Measurements from ENCODE around the gene NCAM2.

NCAM2 gene

DNA sequence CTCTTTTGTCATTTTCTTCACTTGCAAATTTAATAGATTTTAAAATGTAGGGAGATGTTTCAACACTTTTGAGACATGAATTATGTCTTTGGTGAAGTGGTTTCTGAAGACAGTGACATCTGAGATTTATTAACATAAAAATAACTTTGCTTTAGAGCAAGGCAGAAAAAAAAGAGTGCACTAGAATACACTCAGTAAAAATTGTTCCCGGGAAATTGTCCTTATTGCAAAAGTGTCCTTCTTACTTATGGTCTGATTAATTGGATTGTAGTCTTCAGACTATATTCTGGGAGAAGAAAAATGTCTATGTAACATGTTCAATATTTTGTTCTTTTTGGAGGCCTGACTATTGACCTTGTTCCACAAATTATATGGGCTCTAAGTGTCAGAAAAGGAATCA is 468.5 kb downstream of the NCAM2 start:
- no peak for DNase-seq

DNA sequence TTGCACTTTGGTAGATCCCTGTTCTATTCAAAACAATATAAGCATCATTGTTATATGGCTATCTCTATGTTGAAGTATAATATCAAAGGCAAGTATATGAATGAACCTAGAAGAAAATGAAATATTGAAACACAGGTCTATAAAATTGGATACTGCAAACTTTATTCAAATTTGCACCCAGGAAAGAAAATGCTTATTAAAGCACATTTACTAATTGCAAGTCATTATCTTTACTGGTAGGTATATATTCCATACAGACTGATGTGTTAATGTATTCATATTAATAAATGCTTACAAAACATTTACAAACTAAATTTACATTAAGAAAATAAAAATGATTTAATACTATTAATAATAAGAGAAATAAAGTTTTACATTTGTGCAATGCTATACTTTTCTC is 469.8 kb downstream of the NCAM2 start:
- no peak for DNase-seq

DNA sequence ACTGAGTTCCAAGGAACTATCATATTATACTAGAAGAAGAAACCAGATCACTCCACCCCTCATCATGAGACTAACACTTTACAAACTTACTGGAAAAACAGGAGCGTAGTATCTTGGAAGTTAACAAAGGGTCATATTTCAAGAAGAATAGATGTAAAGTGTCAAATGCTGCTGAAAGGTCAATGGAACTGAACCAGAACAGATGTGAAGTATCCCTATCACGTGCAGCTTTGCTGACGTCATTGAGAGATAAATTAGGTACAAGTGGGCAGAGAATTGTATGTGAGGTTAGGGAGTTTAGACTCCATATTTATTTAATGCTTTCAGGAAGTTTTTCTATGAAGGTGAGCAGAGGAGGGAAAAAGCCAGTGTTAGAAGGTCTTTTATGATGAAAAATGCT is 483.0 kb downstream of the NCAM2 start:
- DNase-seq: no peak

DNA sequence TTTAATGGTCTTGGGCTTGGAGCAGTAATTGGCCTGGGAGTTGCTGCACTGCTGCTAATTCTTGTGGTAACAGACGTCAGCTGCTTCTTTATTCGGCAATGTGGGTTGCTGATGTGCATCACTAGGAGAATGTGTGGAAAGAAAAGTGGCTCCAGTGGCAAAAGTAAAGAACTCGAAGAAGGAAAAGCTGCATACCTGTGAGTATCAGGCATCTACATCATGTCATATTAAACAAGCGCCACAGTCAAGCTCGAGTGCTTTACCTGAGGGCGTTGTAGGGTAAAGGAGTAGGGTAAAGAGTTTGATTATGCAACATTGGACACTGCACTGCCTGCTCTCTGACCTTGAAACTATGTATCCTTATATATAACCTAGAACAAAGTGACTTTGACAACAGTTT is 510.6 kb downstream of the NCAM2 start:
- DNase-seq: no peak

DNA sequence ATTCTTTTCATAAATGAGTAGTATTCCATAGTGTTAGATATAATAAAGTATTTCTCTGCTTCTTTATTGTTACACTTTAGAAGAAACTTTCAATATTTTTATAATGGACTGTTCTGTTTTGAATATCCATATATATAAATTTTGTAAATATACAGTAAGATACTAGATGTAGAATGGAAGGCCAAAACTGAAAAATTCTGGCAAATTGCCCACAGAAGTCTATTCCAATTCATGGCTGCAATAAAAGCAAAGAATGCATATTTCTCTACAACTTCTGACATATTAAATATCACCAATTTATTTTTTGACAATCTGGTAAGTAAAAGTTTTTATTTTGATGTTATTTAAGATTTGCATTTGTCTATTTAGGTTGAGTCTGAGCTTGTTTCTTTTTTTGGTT is 532.5 kb downstream of the NCAM2 start:
- no peak for DNase-seq

DNA sequence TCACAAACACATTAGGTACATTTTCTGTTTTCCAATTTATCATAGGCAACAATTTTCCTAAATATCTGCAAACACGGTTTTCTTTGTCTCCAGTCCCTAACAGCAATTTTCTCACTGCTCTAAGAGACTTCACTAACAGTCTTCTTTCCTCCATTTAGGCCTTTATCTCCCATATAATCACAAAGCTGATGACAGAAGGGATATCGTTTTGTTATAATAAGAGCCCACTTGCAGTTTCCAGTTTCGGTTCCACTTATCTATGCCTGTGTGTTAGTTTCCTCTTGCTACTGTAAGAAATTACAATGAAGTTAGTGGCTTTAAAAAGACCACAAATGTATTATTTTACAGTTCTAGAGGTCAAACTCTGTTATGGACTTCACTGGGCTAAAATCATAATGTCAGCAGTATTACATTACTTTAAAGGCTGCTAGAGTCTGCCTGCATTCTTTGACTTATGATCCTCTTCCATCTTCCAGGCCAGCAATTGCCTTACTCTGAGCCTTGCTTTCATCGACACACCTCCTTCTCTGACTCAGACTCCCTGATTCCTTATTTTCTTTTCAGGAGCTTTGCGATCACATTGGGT is 549.3 kb downstream of the NCAM2 start:
- DNase-seq: no peak

DNA sequence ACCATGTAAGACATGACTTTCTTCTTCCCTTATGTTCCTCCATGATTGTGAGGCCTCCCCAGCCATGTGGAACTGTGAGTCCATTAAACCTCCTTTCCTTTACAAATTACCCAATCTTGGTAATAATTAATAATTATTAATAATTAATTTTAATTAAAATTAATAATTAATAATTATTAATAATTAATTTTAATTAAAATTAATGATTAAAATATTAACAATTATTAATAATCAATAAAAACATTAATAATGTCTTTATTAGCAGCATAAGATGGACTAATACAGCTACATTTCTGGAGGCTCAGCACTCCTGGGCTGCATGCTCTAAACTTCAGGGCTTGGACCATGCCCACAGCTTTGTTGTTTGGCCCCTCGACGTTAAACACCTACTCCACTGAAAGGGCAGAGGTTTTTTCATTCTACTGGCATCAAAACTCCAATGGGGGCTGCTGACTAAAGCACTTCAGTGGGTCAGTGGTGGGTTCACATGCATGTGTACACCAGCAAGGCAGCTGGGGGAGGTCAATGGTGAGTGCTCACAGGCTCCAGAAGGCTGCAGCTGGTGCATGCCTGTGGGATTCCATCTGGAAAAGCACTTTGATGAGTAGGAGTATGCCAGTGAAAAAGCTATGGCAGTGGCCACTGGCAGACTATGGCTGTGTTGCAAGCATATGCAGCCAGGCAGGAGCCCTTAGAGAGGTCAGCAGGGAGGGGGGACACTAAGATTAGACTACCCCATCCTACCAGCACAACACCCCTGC is 561.3 kb downstream of the NCAM2 start:
- DNase-seq: no peak
